ENCODE data around the gene HPSE2. TPM values are rescaled to one million over a fixed set of nuclear protein-coding genes. Genes with fewer than 3 reads are reported as not detected.
"Not testable (repeated sequence)": the region's sequence is repeated elsewhere in the genome, so short reads cannot be mapped to it uniquely, and the experiment has no call there.

Gene HPSE2
- total and polyA plus RNA-seq, 7 donors: under 0.01 to 11.8 (median 4.8) TPM

DNA sequence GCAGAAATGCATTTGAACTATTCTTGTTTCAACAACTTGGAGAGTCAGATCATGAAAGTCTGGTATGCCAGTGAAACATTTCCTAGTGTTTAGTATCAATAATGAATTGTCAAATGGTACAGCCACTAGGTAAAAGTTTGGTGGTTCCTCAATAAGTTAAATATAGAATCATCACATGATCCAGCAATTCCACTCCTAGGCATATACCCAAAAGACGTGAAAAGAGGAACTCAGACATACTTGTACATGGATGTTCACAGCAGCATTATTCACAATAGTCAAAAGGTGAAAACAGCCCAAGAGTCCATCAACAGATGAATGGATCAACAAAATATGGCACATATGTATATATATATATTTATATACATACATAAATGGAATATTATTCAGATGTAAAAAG is 721.9 kb downstream of the HPSE2 start:
- TF ChIP-seq, protein P1, sequence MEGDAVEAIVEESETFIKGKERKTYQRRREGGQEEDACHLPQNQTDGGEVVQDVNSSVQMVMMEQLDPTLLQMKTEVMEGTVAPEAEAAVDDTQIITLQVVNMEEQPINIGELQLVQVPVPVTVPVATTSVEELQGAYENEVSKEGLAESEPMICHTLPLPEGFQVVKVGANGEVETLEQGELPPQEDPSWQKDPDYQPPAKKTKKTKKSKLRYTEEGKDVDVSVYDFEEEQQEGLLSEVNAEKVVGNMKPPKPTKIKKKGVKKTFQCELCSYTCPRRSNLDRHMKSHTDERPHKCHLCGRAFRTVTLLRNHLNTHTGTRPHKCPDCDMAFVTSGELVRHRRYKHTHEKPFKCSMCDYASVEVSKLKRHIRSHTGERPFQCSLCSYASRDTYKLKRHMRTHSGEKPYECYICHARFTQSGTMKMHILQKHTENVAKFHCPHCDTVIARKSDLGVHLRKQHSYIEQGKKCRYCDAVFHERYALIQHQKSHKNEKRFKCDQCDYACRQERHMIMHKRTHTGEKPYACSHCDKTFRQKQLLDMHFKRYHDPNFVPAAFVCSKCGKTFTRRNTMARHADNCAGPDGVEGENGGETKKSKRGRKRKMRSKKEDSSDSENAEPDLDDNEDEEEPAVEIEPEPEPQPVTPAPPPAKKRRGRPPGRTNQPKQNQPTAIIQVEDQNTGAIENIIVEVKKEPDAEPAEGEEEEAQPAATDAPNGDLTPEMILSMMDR (IDR thresholded peaks at IDR 0.05): no peak
- no peak for TF ChIP-seq EP300 (IDR thresholded peaks at IDR 0.05)
- TF ChIP-seq POLR2A (IDR thresholded peaks at IDR 0.05): no peak
- no peak for TF ChIP-seq POLR2AphosphoS5 (IDR thresholded peaks at IDR 0.05)
- no peak overlapping the region for H3K4me3 ChIP-seq
- DNase-seq: no peak
- H3K27me3 ChIP-seq: no peaks in the 10 kb centered on the region
- no peaks in the 10 kb centered on the region for H3K36me3 ChIP-seq
- no peaks in the 10 kb centered on the region for H3K9me3 ChIP-seq
- 49 to 75% methylated on average over 1 of the region's 1 CpG for WGBS, 2 donors
- no peak overlapping the region for H3K27ac ChIP-seq
- no peaks in the 10 kb centered on the region for H3K4me1 ChIP-seq
- intact Hi-C loops (cut with DNase I): no loop called here

DNA sequence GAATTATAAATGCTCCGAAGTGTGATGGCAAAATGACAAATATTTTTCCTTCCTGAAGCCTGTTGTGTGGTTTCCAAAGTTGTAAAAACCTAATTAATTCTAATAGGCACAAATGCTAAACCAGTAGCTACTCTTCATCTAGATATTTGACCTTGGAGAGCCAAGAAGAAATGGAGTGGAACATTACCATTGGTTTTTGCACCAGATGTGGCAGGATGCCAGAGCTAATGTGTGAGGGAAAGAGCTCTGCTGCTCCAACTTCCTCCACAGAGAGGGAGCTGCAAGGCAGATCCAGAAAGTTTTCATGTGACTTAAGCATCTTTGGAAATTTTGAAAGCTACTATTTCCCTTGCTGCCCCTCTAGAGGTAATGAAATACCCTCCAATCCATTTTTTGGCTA is 723.8 kb downstream of the HPSE2 start:
- Histone ChIP-seq H3K27ac (no peak overlapping the region), H3K4me1 (no peaks in the 10 kb centered on the region), H3K36me3 (no peaks in the 10 kb centered on the region), H3K27me3 (no peaks in the 10 kb centered on the region), H3K4me3 (no peak overlapping the region), H3K9me3 (no peaks in the 10 kb centered on the region)
- intact Hi-C loops (cut with DNase I): no loop called here
- DNase-seq: no peak
- 10 to 48% methylated on average over 1 of the region's 1 CpG for WGBS, 2 donors
- TF ChIP-seq EP300 (IDR thresholded peaks at IDR 0.05): no peak
- no peak for TF ChIP-seq POLR2AphosphoS5 (IDR thresholded peaks at IDR 0.05)
- TF ChIP-seq, protein P1 (IDR thresholded peaks at IDR 0.05): no peak
- TF ChIP-seq POLR2A (IDR thresholded peaks at IDR 0.05): no peak

GRCh38 chr10:98510412-98510995 is 725.1 kb downstream of the HPSE2 start:
- no peak for DNase-seq
- H3K27ac ChIP-seq: no peak overlapping the region
- H3K27me3 ChIP-seq: no peaks in the 10 kb centered on the region
- H3K9me3 ChIP-seq: no peaks in the 10 kb centered on the region
- 65 to 88% methylated on average over 4 of the region's 4 CpGs for WGBS, 2 donors
- intact Hi-C loops (cut with DNase I): no loop called here
- TF ChIP-seq, protein P1 (IDR thresholded peaks at IDR 0.05): no peak
- TF ChIP-seq POLR2A (IDR thresholded peaks at IDR 0.05) (no peak), POLR2AphosphoS5 (IDR thresholded peaks at IDR 0.05) (no peak), EP300 (IDR thresholded peaks at IDR 0.05) (no peak)
- H3K4me3 ChIP-seq: no peak overlapping the region
- H3K36me3 ChIP-seq: no peaks in the 10 kb centered on the region
- no peaks in the 10 kb centered on the region for H3K4me1 ChIP-seq

DNA sequence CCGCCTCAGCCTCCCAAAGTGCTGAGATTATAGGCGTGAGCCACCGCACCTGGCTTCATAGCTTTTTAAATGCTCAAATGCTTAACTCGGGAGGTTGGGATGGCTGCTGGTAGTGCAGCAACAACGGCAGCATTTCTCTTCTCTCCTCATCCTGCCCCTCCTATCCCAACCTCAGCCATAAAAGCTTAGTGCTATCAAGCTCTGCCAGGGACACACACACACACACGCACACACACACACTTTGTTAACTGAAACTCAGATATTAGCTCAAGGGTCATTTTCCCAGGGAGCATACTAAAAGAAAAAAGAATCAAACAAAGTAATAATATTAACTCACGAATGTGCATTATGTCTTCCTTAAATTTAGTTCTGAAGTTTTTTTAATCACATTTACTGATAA is 725.9 kb downstream of the HPSE2 start:
- no peak overlapping the region for H3K27ac ChIP-seq
- TF ChIP-seq POLR2A (IDR thresholded peaks at IDR 0.05) (no peak), POLR2AphosphoS5 (IDR thresholded peaks at IDR 0.05) (no peak), EP300 (IDR thresholded peaks at IDR 0.05) (no peak)
- TF ChIP-seq, protein P1 (IDR thresholded peaks at IDR 0.05): no peak
- no peaks in the 10 kb centered on the region for H3K27me3 ChIP-seq
- intact Hi-C loops (cut with DNase I): no loop called here
- no peak overlapping the region for H3K4me3 ChIP-seq
- 17 to 71% methylated on average over 7 of the region's 7 CpGs for whole genome bisulfite sequencing, 2 donors
- H3K36me3 ChIP-seq: no peaks in the 10 kb centered on the region
- H3K9me3 ChIP-seq: no peaks in the 10 kb centered on the region
- no peak for DNase-seq
- H3K4me1 ChIP-seq: no peaks in the 10 kb centered on the region

DNA sequence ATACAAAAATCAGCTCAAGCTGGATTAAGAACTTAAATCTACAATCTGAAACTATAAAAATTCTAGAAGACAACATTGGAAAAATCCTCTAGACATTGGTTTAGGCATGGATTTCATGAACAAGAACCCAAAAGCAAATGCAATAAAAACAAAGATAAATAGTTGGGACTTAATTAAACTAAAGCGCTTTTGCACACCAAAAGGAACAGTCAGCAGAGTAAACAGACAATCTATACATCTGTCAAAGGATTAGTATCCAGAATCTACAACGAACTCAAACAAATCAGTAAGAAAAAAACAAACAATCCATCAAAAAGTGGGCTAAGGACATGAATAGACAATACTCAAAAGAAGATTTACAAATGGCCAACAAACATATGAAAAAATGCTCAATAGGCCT is 733.1 kb downstream of the HPSE2 start:
- intact Hi-C loops (cut with DNase I): not testable (repeated sequence)

More for the DNA sequence above, 733.1 kb downstream of the HPSE2 start:
- H3K27me3 ChIP-seq, H3K9me3 ChIP-seq, H3K27ac ChIP-seq, H3K36me3 ChIP-seq, H3K4me3 ChIP-seq, DNase-seq, H3K4me1 ChIP-seq: not testable (repeated sequence)
- 78 to 81% methylated on average over 2 of the region's 2 CpGs for WGBS, 2 donors

Data from sigmoid colon (tissue), 7 donors.